ENCODE measurements around the gene PSMD8. TPM values are rescaled to one million over a fixed set of nuclear protein-coding genes. Genes with fewer than 3 reads are reported as not detected.
A peak's percentile ranks its signal among the peaks of the same experiment; 100 is the strongest.

Gene PSMD8
- total RNA-seq, 1 donor from 2014 or later = 316 TPM

- no peak overlapping the region for H3K4me3 ChIP-seq (ENCODE audit: low read depth, low read length)
- DNase-seq (ENCODE audit: low read depth) = no peak
- TF ChIP-seq CTCF (IDR thresholded peaks at IDR 0.05; ENCODE audit: insufficient read depth, low read length, poor library complexity, severe bottlenecking) = no peak
- H3K27me3 ChIP-seq (ENCODE audit: control insufficient read depth, insufficient read depth, low read length) = peaks cover 8% of the 10 kb centered on the region
- H3K36me3 ChIP-seq (ENCODE audit: control insufficient read depth, insufficient read depth, low read length) = peaks cover 8% of the 10 kb centered on the region
These were observed 9.4 kb downstream of the PSMD8 start for GRCh38 chr19:38383743-38384142.

GRCh38 chr19:38384209-38385027 lies 10.0 kb downstream of the PSMD8 start:
- peaks cover 6% of the 10 kb centered on the region for H3K36me3 ChIP-seq (ENCODE audit: control insufficient read depth, insufficient read depth, low read length)
- H3K4me3 ChIP-seq (ENCODE audit: low read depth, low read length) = no peak overlapping the region

GRCh38 chr19:38385057-38385803 lies 10.9 kb downstream of the PSMD8 start:
- Histone ChIP-seq H3K36me3 (ENCODE audit: control insufficient read depth, insufficient read depth, low read length) (peaks cover 4% of the 10 kb centered on the region), H3K4me3 (ENCODE audit: low read depth, low read length) (no peak overlapping the region), H3K27me3 (ENCODE audit: control insufficient read depth, insufficient read depth, low read length) (peaks cover 8% of the 10 kb centered on the region)
- DNase-seq (ENCODE audit: low read depth) = no peak
- TF ChIP-seq CTCF (IDR thresholded peaks at IDR 0.05; ENCODE audit: insufficient read depth, low read length, poor library complexity, severe bottlenecking) = no peak

More at GRCh38 chr19:38384209-38385027, 10.0 kb downstream of the PSMD8 start:
- TF ChIP-seq CTCF (IDR thresholded peaks at IDR 0.05; ENCODE audit: insufficient read depth, low read length, poor library complexity, severe bottlenecking) = peak; percentile 31
- DNase-seq (ENCODE audit: low read depth) = no peak
- peaks cover 8% of the 10 kb centered on the region for H3K27me3 ChIP-seq (ENCODE audit: control insufficient read depth, insufficient read depth, low read length)

- Histone ChIP-seq H3K27me3 (ENCODE audit: control insufficient read depth, insufficient read depth, low read length) (peaks cover 8% of the 10 kb centered on the region), H3K4me3 (ENCODE audit: low read depth, low read length) (no peak overlapping the region), H3K36me3 (ENCODE audit: control insufficient read depth, insufficient read depth, low read length) (peaks cover 4% of the 10 kb centered on the region)
- no peak for DNase-seq (ENCODE audit: low read depth)
- TF ChIP-seq CTCF (IDR thresholded peaks at IDR 0.05; ENCODE audit: insufficient read depth, low read length, poor library complexity, severe bottlenecking) = no peak
These were observed 11.5 kb downstream of the PSMD8 start for GRCh38 chr19:38385804-38386257.

- TF ChIP-seq CTCF (IDR thresholded peaks at IDR 0.05; ENCODE audit: insufficient read depth, low read length, poor library complexity, severe bottlenecking) = no peak
- no peak for DNase-seq (ENCODE audit: low read depth)
- Histone ChIP-seq H3K4me3 (ENCODE audit: low read depth, low read length) (no peak overlapping the region), H3K36me3 (ENCODE audit: control insufficient read depth, insufficient read depth, low read length) (peaks cover 3% of the 10 kb centered on the region), H3K27me3 (ENCODE audit: control insufficient read depth, insufficient read depth, low read length) (peaks cover 8% of the 10 kb centered on the region)
These were observed 12.1 kb downstream of the PSMD8 start for GRCh38 chr19:38386300-38386970.
